ENCODE results near the gene DCC.

Gene DCC

GRCh38 chr18:52519021-52519420, 179.0 kb downstream of the DCC start:
- no peak for DNase-seq

GRCh38 chr18:52523566-52523965, 183.6 kb downstream of the DCC start:
- no peak for DNase-seq

GRCh38 chr18:52531836-52532235, 191.8 kb downstream of the DCC start:
- DNase-seq = no peak

- DNase-seq = no peak
Observed at GRCh38 chr18:52536039-52536438, 196.0 kb downstream of the DCC start.

GRCh38 chr18:52537261-52537660, 197.3 kb downstream of the DCC start:
- no peak for DNase-seq

GRCh38 chr18:52541056-52541455, 201.1 kb downstream of the DCC start:
- DNase-seq = no peak

GRCh38 chr18:52544086-52544485, 204.1 kb downstream of the DCC start:
- no peak for DNase-seq

- DNase-seq = no peak
Observed at GRCh38 chr18:52546686-52547346, 206.8 kb downstream of the DCC start.

GRCh38 chr18:52553441-52553840, 213.4 kb downstream of the DCC start:
- DNase-seq = no peak

- DNase-seq = no peak
Observed at GRCh38 chr18:52554180-52554579, 214.2 kb downstream of the DCC start.

- DNase-seq = no peak
Observed at GRCh38 chr18:52567360-52567759, 227.4 kb downstream of the DCC start.

- DNase-seq = no peak
Observed at GRCh38 chr18:52569492-52569891, 229.5 kb downstream of the DCC start.

GRCh38 chr18:52570975-52571374, 231.0 kb downstream of the DCC start:
- no peak for DNase-seq

- DNase-seq = no peak
Observed at GRCh38 chr18:52572036-52573000, 232.3 kb downstream of the DCC start.

GRCh38 chr18:52577795-52578194, 237.8 kb downstream of the DCC start:
- no peak for DNase-seq

GRCh38 chr18:52582061-52582460, 242.1 kb downstream of the DCC start:
- no peak for DNase-seq

- DNase-seq = no peak
Observed at GRCh38 chr18:52582516-52582915, 242.5 kb downstream of the DCC start.

- no peak for DNase-seq
Observed at GRCh38 chr18:52588931-52589330, 248.9 kb downstream of the DCC start.

GRCh38 chr18:52596748-52597435, 256.9 kb downstream of the DCC start:
- no peak for DNase-seq

- DNase-seq = no peak
Observed at GRCh38 chr18:52598921-52599320, 258.9 kb downstream of the DCC start.

GRCh38 chr18:52602820-52603219, 262.8 kb downstream of the DCC start:
- no peak for DNase-seq

GRCh38 chr18:52605345-52605744, 265.3 kb downstream of the DCC start:
- no peak for DNase-seq

- no peak for DNase-seq
Observed at GRCh38 chr18:52607985-52608384, 268.0 kb downstream of the DCC start.
